Keratinocyte (primary cell): ENCODE results near the gene HAND1. TPM values are rescaled to one million over a fixed set of nuclear protein-coding genes. Genes with fewer than 3 reads are reported as not detected.

Experiments used
- DNase-seq: peaks from one replicate; pipeline ENCODE4 v3.0.0-alpha.2; 2011; ENCODE audit warnings: low read depth, missing footprints, low spot score
- FAIRE-seq: peaks from 2 replicates; lab custom pipeline; 2011; peaks lifted over from hg19 to GRCh38; lab: Jason Lieb, UNC
- H2AFZ ChIP-seq: 2 replicates; pipeline ENCODE4 v1.6.0; 2012; ENCODE audit warnings: low read length, control low read depth, inconsistent platforms; ENCODE audit not compliant: control insufficient read depth
- H3K27ac ChIP-seq: 2 replicates; pipeline ENCODE4 v1.5.1; 2011; ENCODE audit warnings: low read length; ENCODE audit not compliant: control insufficient read depth, insufficient read depth
- H3K27me3 ChIP-seq: 3 replicates; pipeline ENCODE4 v1.6.0; 2011; ENCODE audit warnings: low read length; ENCODE audit not compliant: control insufficient read depth, insufficient read depth; ENCODE audit errors: extremely low read depth
- H3K36me3 ChIP-seq, 2 experiments: 2 replicates in 1 of 2; 3 replicates in 1 of 2; pipeline ENCODE4 v1.5.1; 2011; ENCODE audit warnings: low read length in 2 of 2, mild to moderate bottlenecking in 1 of 2; ENCODE audit not compliant: control insufficient read depth in 2 of 2, insufficient read depth in 2 of 2; ENCODE audit errors: extremely low read depth in 1 of 2
- H3K4me1 ChIP-seq: 3 replicates; pipeline ENCODE4 v1.5.1; 2011; ENCODE audit warnings: low read length; ENCODE audit not compliant: control insufficient read depth, insufficient read depth; ENCODE audit errors: extremely low read depth
- H3K4me2 ChIP-seq: 3 replicates; pipeline ENCODE4 v1.6.0; 2011; ENCODE audit warnings: low read depth, low read length; ENCODE audit not compliant: control insufficient read depth, insufficient read depth; ENCODE audit errors: extremely low read depth
- H3K4me3 ChIP-seq, 3 experiments: fragments of 200-600 bp in 1 of 3; sonication (generic) in 1 of 3; 2 replicates in 2 of 3; 3 replicates in 1 of 3; pipeline ENCODE4 v1.5.1; 2011 to 2016; ENCODE audit warnings: low read length in 3 of 3, mild to moderate bottlenecking in 3 of 3, control low read depth in 2 of 3, inconsistent platforms in 1 of 3, low read depth in 1 of 3, mixed read lengths in 1 of 3, mixed run types in 1 of 3, moderate library complexity in 1 of 3; ENCODE audit not compliant: control insufficient read depth in 2 of 3, insufficient read depth in 2 of 3; ENCODE audit errors: extremely low read depth in 1 of 3
- H3K79me2 ChIP-seq: 2 replicates; pipeline ENCODE4 v1.6.0; 2012; ENCODE audit warnings: low read length; ENCODE audit not compliant: control insufficient read depth, insufficient read depth
- H3K9ac ChIP-seq: 3 replicates; pipeline ENCODE4 v1.6.0; 2011; ENCODE audit warnings: low read length; ENCODE audit not compliant: control insufficient read depth, insufficient read depth; ENCODE audit errors: extremely low read depth
- H3K9me1 ChIP-seq: 3 replicates; pipeline ENCODE4 v1.6.0; 2011; ENCODE audit warnings: low read length; ENCODE audit not compliant: control insufficient read depth, insufficient read depth; ENCODE audit errors: extremely low read depth
- H3K9me3 ChIP-seq: 2 replicates; pipeline ENCODE4 v1.5.1; 2012; ENCODE audit warnings: low read depth, low read length; ENCODE audit not compliant: control insufficient read depth
- H4K20me1 ChIP-seq: 3 replicates; pipeline ENCODE4 v1.6.0; 2011; ENCODE audit warnings: low read length; ENCODE audit not compliant: control insufficient read depth, insufficient read depth; ENCODE audit errors: extremely low read depth
- EZH2 ChIP-seq: IDR thresholded peaks from one replicate; pipeline ENCODE4 v1.6.1; 2012; ENCODE audit warnings: inconsistent platforms, mild to moderate bottlenecking, low read length, moderate library complexity
- dilution Hi-C: fragments of 300-500 bp; cut with MboI; formaldehyde crosslinking; loops from one replicate; pipeline ENCODE4 v1.7.0; 2020; ENCODE audit warnings: low sequenced_read_pairs; ENCODE audit not compliant: extremely low pct_ligation_motif_present
- polyA plus RNA-seq, 5 experiments: library from polyadenylated mRNA; depleted of rRNA in 3 of 5; stranded (reverse) in 3 of 5; stranded (forward) in 1 of 5; unstranded in 1 of 5; fragments of >200 nt; gene quantifications; 1 replicate in 1 of 5; 2 replicates in 3 of 5; 3 replicates in 1 of 5; pipeline versions ENCODE4 v1.2.1 to v1.2.3, GENCODE V29; 2011 to 2012; ENCODE audit warnings: missing spikeins in 2 of 5, low read depth in 1 of 5, low replicate concordance in 1 of 5
- TF ChIP-seq, protein P1 (sequence below), 3 experiments: IDR thresholded peaks in 1 of 3; conservative IDR thresholded peaks in 1 of 3; optimal IDR thresholded peaks in 1 of 3; 2 replicates in 2 of 3; 3 replicates in 1 of 3; pipeline versions ENCODE3 to v1.5.1; 2011; ENCODE audit warnings: low read length in 3 of 3, mild to moderate bottlenecking in 3 of 3, moderate library complexity in 2 of 3, control low read depth in 1 of 3, inconsistent platforms in 1 of 3; ENCODE audit not compliant: insufficient read depth in 2 of 3; ENCODE audit errors: extremely low read depth in 1 of 3

HAND1 gene
- polyA plus RNA-seq, 1 donor (not counting 4 experiments of a cell fraction or from before 2014, with no cell fraction given) = not detected

- Histone ChIP-seq H3K27ac (no peak overlapping the region), H3K36me3 (no peaks in the 10 kb centered on the region), H3K9ac (no peak overlapping the region), H4K20me1 (no peaks in the 10 kb centered on the region), H3K4me1 (no peaks in the 10 kb centered on the region), H3K27me3 (no peaks in the 10 kb centered on the region), H3K4me3 (no peak overlapping the region), H3K4me2 (no peak overlapping the region), H3K79me2 (no peaks in the 10 kb centered on the region), H3K9me3 (no peaks in the 10 kb centered on the region), H3K9me1 (no peaks in the 10 kb centered on the region), H2AFZ (no peak overlapping the region)
- no peak for TF ChIP-seq EZH2
- TF ChIP-seq, protein P1, sequence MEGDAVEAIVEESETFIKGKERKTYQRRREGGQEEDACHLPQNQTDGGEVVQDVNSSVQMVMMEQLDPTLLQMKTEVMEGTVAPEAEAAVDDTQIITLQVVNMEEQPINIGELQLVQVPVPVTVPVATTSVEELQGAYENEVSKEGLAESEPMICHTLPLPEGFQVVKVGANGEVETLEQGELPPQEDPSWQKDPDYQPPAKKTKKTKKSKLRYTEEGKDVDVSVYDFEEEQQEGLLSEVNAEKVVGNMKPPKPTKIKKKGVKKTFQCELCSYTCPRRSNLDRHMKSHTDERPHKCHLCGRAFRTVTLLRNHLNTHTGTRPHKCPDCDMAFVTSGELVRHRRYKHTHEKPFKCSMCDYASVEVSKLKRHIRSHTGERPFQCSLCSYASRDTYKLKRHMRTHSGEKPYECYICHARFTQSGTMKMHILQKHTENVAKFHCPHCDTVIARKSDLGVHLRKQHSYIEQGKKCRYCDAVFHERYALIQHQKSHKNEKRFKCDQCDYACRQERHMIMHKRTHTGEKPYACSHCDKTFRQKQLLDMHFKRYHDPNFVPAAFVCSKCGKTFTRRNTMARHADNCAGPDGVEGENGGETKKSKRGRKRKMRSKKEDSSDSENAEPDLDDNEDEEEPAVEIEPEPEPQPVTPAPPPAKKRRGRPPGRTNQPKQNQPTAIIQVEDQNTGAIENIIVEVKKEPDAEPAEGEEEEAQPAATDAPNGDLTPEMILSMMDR (optimal IDR thresholded peaks at IDR 0.05 in 1 of 3, IDR thresholded peaks at IDR 0.05 in 1 of 3, conservative IDR thresholded peaks at IDR 0.05 in 1 of 3; ENCODE audit: extremely low read depth in 1 of 3, insufficient read depth in 2 of 3, low read length in 3 of 3) = no peak
- FAIRE-seq (no peak), DNase-seq (no peak)
- dilution Hi-C loops = no loop called here
These were observed 34.0 kb upstream of the HAND1 start for GRCh38 chr5:154511984-154512383.

- Histone ChIP-seq H3K9me3 (no peaks in the 10 kb centered on the region), H3K4me3 (no peak overlapping the region), H3K4me2 (no peak overlapping the region), H3K9me1 (no peaks in the 10 kb centered on the region), H3K27ac (no peak overlapping the region), H2AFZ (no peak overlapping the region), H3K27me3 (no peaks in the 10 kb centered on the region), H3K36me3 (no peaks in the 10 kb centered on the region), H3K79me2 (no peaks in the 10 kb centered on the region), H4K20me1 (no peaks in the 10 kb centered on the region), H3K4me1 (no peaks in the 10 kb centered on the region), H3K9ac (no peak overlapping the region)
- DNase-seq (no peak), FAIRE-seq (no peak)
- TF ChIP-seq, protein P1 (optimal IDR thresholded peaks at IDR 0.05 in 1 of 3, IDR thresholded peaks at IDR 0.05 in 1 of 3, conservative IDR thresholded peaks at IDR 0.05 in 1 of 3; ENCODE audit: extremely low read depth in 1 of 3, insufficient read depth in 2 of 3, low read length in 3 of 3) = no peak
- TF ChIP-seq EZH2 = no peak
- dilution Hi-C loops = no loop called here
These were observed 31.9 kb upstream of the HAND1 start for GRCh38 chr5:154509784-154510555.
